Fibroblast of the aortic adventitia (primary cell): ENCODE results near the gene MAP3K5. TPM values are rescaled to one million over a fixed set of nuclear protein-coding genes. Genes with fewer than 3 reads are reported as not detected.

Experiments used
- DNase-seq: peaks from one replicate; pipeline ENCODE4 v3.0.0-alpha.2; 2010; ENCODE audit warnings: low read depth
- H3K4me3 ChIP-seq: 2 replicates; pipeline ENCODE4 v1.5.1; 2011; ENCODE audit warnings: low read depth, mild to moderate bottlenecking, control low read depth, low read length, moderate library complexity
- total RNA-seq: library from RNA; depleted of rRNA; stranded (reverse); fragments of >200 nt; gene quantifications from 2 replicates; pipeline ENCODE4 v1.2.3, GENCODE V29; 2012; ENCODE audit warnings: low replicate concordance
- TF ChIP-seq, protein P1 (sequence below): IDR thresholded peaks from 2 replicates; pipeline ENCODE4 v1.5.1; 2011; ENCODE audit warnings: mild to moderate bottlenecking, low read length, control low read depth, inconsistent platforms; ENCODE audit not compliant: insufficient read depth

Gene MAP3K5
- total RNA-seq, 1 donor = 15.5 TPM

DNA sequence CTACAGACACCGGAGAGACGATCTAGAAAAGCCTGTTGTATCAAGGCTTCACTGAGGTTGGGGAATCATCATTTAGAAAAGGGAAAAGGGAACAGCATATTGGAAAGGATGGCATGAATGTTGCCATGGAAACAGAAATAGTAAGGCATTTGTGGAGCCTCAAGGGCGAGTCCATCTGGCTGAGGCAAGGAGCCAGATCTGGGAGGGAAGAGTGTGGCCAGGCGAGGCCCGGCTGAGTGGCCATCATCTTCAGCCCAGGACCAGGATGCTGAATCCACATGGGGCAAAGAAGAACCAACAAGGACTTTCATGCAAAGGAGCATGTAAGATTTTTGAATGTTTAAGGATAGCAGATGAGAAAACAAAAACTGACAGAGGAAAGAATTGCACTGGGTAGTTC, 85.8 kb downstream of the MAP3K5 start:
- TF ChIP-seq, protein P1, sequence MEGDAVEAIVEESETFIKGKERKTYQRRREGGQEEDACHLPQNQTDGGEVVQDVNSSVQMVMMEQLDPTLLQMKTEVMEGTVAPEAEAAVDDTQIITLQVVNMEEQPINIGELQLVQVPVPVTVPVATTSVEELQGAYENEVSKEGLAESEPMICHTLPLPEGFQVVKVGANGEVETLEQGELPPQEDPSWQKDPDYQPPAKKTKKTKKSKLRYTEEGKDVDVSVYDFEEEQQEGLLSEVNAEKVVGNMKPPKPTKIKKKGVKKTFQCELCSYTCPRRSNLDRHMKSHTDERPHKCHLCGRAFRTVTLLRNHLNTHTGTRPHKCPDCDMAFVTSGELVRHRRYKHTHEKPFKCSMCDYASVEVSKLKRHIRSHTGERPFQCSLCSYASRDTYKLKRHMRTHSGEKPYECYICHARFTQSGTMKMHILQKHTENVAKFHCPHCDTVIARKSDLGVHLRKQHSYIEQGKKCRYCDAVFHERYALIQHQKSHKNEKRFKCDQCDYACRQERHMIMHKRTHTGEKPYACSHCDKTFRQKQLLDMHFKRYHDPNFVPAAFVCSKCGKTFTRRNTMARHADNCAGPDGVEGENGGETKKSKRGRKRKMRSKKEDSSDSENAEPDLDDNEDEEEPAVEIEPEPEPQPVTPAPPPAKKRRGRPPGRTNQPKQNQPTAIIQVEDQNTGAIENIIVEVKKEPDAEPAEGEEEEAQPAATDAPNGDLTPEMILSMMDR = no peak
- no peak for DNase-seq
- H3K4me3 ChIP-seq = no peak overlapping the region

DNA sequence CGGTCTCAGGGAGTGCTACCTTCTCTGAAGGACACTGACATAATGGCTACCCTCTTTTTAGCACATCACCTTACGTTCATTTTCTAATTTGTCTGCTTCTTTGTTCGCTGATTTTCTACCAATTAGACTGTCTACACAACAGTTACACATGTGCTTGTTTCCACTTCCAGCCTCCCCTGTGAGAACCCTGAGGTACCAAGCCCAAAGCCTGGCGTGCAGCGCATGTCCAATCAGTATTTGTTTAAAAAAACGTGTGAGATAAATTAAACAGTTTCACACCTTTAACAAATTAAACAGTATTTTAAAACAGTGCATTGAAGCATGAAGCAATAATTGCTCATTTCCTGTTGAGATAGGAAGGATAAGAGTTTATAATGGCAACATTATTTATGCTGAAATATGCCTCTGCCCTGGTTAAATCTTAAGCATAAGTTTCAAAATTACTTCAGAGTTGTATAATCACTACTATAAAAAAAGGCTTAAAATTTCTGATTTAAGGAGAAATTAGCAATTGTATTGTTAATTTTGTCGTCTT, 88.9 kb downstream of the MAP3K5 start:
- TF ChIP-seq, protein P1 = no peak
- H3K4me3 ChIP-seq = no peak overlapping the region
- DNase-seq = no peak

DNA sequence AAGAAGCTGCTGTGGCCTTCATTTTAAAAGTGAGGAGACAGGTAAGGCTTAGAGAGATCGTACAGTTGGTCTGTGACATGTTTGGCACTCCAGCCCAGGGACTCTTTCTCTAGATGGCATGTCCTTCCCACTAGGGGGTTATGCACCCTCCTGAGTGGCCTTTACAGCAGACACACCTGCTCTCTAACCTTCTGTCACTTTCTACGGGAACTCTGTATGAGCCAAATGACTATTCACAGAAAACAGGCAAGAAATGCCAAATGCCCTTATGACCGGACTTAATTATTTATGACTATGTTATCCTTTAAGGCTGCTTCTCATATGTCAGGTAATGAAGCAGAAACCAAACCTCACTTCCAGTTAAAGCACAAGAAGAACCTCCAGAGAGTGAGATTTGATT, 91.2 kb downstream of the MAP3K5 start:
- TF ChIP-seq, protein P1 = no peak
- no peak for DNase-seq
- H3K4me3 ChIP-seq = no peak overlapping the region

- no peak overlapping the region for H3K4me3 ChIP-seq
- no peak for DNase-seq
- TF ChIP-seq, protein P1 = no peak
Observed at GRCh38 chr6:136699358-136699757, 92.9 kb downstream of the MAP3K5 start.

- no peak overlapping the region for H3K4me3 ChIP-seq
- TF ChIP-seq, protein P1 = no peak
- no peak for DNase-seq
Observed at GRCh38 chr6:136696783-136697364, 95.4 kb downstream of the MAP3K5 start.

GRCh38 chr6:136696238-136696637, 96.0 kb downstream of the MAP3K5 start:
- H3K4me3 ChIP-seq = no peak overlapping the region
- no peak for DNase-seq
- TF ChIP-seq, protein P1 = no peak

- no peak for DNase-seq
- no peak overlapping the region for H3K4me3 ChIP-seq
- TF ChIP-seq, protein P1 = no peak
Observed at GRCh38 chr6:136695412-136695811, 96.9 kb downstream of the MAP3K5 start.
